Measurements from ENCODE around the gene SFT2D1. TPM values are rescaled to one million over a fixed set of nuclear protein-coding genes. Genes with fewer than 3 reads are reported as not detected.
A peak's percentile ranks its signal among the peaks of the same experiment; 100 is the strongest.

SFT2D1 gene
- total RNA-seq, 1 experiment from 2014 or later: 119 TPM

DNA sequence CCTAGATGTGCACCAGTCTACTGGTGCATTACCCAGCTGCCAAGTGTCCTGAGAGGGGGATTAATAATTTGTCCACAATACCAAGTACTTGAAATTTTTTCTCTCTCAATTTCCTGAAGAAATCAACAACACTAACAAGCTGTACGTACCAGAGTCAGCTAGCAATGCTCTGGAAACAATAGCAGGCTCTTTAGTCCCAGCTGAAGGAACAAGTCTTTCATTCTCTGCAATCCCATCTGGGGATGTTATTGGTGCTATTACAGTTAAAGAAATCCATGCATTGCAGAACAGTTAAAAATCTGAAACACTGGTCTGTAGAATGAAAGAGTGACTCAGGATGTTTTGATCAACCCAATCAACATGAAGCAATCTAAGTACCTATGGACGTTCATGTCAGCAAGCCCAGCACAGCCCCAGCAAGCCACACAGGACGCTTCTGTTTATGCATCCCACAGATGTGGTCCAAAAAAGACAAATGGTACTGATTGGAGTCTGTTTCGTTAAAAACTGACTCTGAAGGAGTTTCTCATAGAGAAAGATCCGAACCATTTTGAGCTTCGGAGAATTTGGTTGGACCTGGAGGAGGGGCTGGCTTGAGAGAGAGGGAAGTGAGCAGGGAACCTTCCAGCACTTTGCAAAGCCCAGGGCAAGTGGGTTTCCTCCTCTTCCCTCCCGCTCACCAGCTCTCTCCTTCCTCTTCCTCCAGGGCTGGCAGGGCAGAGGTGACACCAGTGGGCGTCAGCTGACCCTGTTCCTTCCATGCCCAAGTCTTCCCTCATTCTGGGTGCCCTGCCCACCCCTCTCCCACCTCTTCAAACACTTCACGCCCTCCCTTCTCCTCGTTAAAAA is 46.1 kb downstream of the SFT2D1 start:
- Histone ChIP-seq H3K9ac (ENCODE audit: low read length) (no peak overlapping the region), H3K79me2 (ENCODE audit: low read length) (no peaks in the 10 kb centered on the region), H3K4me3 (ENCODE audit: low read length) (no peak overlapping the region), H3K4me2 (ENCODE audit: low read depth, low read length, poor library complexity, severe bottlenecking) (no peak overlapping the region), H3K9me3 (ENCODE audit: low read length) (no peaks in the 10 kb centered on the region), H2AFZ (ENCODE audit: low read length) (no peak overlapping the region), H3K27ac (ENCODE audit: low read length) (no peak overlapping the region), H3K9me2 (replicated peaks; ENCODE audit: insufficient read depth, low read length) (no peaks in the 10 kb centered on the region), H3K4me1 (ENCODE audit: low read length) (peaks cover 38% of the 10 kb centered on the region), H3K27me3 (ENCODE audit: low read length) (no peaks in the 10 kb centered on the region), H3K36me3 (ENCODE audit: insufficient read depth, low read length) (no peaks in the 10 kb centered on the region), H4K20me1 (ENCODE audit: insufficient read depth, low read depth, low read length) (no peaks in the 10 kb centered on the region)
- DNase-seq: no peak

DNA sequence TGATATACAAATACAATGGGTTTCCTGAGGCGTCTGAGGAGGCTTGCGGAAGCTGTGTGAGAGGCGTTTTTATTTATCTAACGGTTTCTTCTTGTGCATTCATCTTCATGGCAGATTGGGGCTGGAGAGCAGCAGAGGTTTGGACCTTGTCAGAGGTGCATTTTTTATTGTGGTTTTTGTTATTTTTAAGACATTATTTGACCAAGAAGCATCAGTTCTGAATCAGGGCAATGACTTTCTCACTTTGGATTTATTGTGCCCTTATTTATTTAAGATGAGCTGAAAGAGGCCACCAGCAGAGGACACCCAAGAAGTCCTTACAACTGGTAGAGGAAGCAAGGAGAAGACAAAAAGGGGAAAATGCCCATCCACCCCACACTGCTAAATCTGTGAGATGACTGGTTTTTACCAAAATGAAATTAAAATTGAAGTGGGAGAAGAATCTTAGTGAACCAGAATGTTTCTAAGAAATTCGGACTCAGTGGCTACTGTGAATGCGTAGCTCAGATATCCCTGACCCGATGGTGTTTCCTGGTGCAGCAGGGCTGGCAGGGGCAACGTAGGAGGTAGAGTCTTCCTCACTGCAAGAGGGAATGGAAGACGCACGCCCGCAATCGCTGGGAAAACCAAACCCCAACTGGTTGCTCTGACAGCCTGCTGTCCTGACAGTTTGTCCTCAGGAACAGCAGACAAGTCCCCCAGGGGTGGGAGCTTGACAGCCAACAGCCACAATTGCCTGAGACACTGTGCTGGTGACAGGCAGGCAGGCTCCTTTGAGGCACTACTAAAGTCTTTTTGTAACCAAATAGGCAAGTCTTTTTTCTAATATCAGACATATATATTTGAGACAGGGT is 48.4 kb downstream of the SFT2D1 start:
- Histone ChIP-seq H3K9me2 (replicated peaks; ENCODE audit: insufficient read depth, low read length) (no peaks in the 10 kb centered on the region), H3K9me3 (ENCODE audit: low read length) (no peaks in the 10 kb centered on the region), H3K4me1 (ENCODE audit: low read length) (peaks cover 36% of the 10 kb centered on the region), H2AFZ (ENCODE audit: low read length) (no peak overlapping the region), H3K4me2 (ENCODE audit: low read depth, low read length, poor library complexity, severe bottlenecking) (peak overlapping the region; percentile 60), H3K36me3 (ENCODE audit: insufficient read depth, low read length) (no peaks in the 10 kb centered on the region), H4K20me1 (ENCODE audit: insufficient read depth, low read depth, low read length) (no peaks in the 10 kb centered on the region), H3K79me2 (ENCODE audit: low read length) (no peaks in the 10 kb centered on the region), H3K9ac (ENCODE audit: low read length) (no peak overlapping the region), H3K27me3 (ENCODE audit: low read length) (no peaks in the 10 kb centered on the region), H3K4me3 (ENCODE audit: low read length) (no peak overlapping the region), H3K27ac (ENCODE audit: low read length) (peak overlapping the region; percentile 81; the same call in 1 of the 2 replicates)
- no peak for DNase-seq

DNA sequence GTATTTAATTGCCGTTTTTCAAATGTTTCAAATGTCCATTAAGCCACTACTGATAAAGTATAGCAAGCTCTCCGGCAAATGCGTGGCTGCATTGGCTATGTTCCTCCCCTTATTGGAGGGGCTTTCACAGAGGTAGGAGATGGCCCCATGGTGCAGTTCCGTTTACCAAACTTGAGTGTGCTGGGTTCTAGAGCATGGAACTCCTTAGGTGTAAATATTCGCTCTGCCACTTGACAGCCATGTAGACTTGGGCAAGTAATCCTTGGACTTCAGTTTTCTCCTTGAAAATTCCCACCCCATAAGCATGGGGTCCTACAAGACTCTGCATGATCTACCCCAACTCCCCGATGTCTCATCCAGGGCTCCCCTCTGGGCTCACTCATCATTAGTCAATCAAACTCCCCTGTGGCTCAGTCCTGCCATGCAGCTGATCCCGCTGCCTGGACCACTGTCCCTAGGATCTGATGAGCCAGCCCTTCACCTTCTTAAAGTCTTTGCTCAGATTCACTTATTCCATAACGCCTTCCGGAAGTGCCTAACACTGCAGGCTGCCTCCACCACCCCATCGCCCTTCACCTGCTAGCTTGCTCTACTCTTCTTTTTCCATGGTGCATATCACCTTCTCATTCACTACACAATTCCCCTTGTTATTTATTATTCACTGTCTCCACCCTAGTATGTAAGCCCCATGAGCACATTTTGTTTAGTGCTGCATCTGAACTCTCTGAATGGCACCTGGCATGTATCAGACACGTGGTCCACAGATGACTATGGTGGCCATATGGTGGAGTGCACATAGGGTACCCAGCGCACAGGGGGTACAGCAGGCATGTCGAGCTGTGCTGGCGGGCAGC is 52.9 kb downstream of the SFT2D1 start:
- no peaks in the 10 kb centered on the region for H3K79me2 ChIP-seq (ENCODE audit: low read length)
- H3K9ac ChIP-seq (ENCODE audit: low read length): no peak overlapping the region
- H3K4me1 ChIP-seq (ENCODE audit: low read length): peaks cover 22% of the 10 kb centered on the region

GRCh38 chr6:166286839-166287271 is 55.5 kb downstream of the SFT2D1 start:
- no peaks in the 10 kb centered on the region for H4K20me1 ChIP-seq (ENCODE audit: insufficient read depth, low read depth, low read length)
- no peaks in the 10 kb centered on the region for H3K27me3 ChIP-seq (ENCODE audit: low read length)
- no peaks in the 10 kb centered on the region for H3K79me2 ChIP-seq (ENCODE audit: low read length)
- H3K9ac ChIP-seq (ENCODE audit: low read length): peak overlapping the region; percentile 46
- peaks cover 11% of the 10 kb centered on the region for H3K4me1 ChIP-seq (ENCODE audit: low read length)
- H3K27ac ChIP-seq (ENCODE audit: low read length): peak overlapping the region; percentile 67
- H3K9me3 ChIP-seq (ENCODE audit: low read length): no peaks in the 10 kb centered on the region
- H3K4me2 ChIP-seq (ENCODE audit: low read depth, low read length, poor library complexity, severe bottlenecking): peak overlapping the region; percentile 68
- DNase-seq: peak; percentile 81
- peak overlapping the region; percentile 97 for H2AFZ ChIP-seq (ENCODE audit: low read length)
- H3K4me3 ChIP-seq (ENCODE audit: low read length): peak overlapping the region; percentile 28
- no peaks in the 10 kb centered on the region for H3K36me3 ChIP-seq (ENCODE audit: insufficient read depth, low read length)
- H3K9me2 ChIP-seq (replicated peaks; ENCODE audit: insufficient read depth, low read length): no peaks in the 10 kb centered on the region

More for the DNA sequence above, 52.9 kb downstream of the SFT2D1 start:
- no peaks in the 10 kb centered on the region for H3K27me3 ChIP-seq (ENCODE audit: low read length)
- no peak overlapping the region for H3K4me2 ChIP-seq (ENCODE audit: low read depth, low read length, poor library complexity, severe bottlenecking)
- no peaks in the 10 kb centered on the region for H4K20me1 ChIP-seq (ENCODE audit: insufficient read depth, low read depth, low read length)
- H3K36me3 ChIP-seq (ENCODE audit: insufficient read depth, low read length): no peaks in the 10 kb centered on the region
- H3K27ac ChIP-seq (ENCODE audit: low read length): no peak overlapping the region
- no peak overlapping the region for H3K4me3 ChIP-seq (ENCODE audit: low read length)
- no peaks in the 10 kb centered on the region for H3K9me3 ChIP-seq (ENCODE audit: low read length)
- no peak for DNase-seq
- no peak overlapping the region for H2AFZ ChIP-seq (ENCODE audit: low read length)
- H3K9me2 ChIP-seq (replicated peaks; ENCODE audit: insufficient read depth, low read length): no peaks in the 10 kb centered on the region

- H3K27me3 ChIP-seq (ENCODE audit: low read length): no peaks in the 10 kb centered on the region
- H4K20me1 ChIP-seq (ENCODE audit: insufficient read depth, low read depth, low read length): no peaks in the 10 kb centered on the region
- no peaks in the 10 kb centered on the region for H3K9me2 ChIP-seq (replicated peaks; ENCODE audit: insufficient read depth, low read length)
- no peaks in the 10 kb centered on the region for H3K79me2 ChIP-seq (ENCODE audit: low read length)
- H3K9me3 ChIP-seq (ENCODE audit: low read length): no peaks in the 10 kb centered on the region
- H3K9ac ChIP-seq (ENCODE audit: low read length): no peak overlapping the region
- H3K4me1 ChIP-seq (ENCODE audit: low read length): peaks cover 11% of the 10 kb centered on the region
- H3K4me3 ChIP-seq (ENCODE audit: low read length): no peak overlapping the region
- no peak overlapping the region for H3K27ac ChIP-seq (ENCODE audit: low read length)
- no peaks in the 10 kb centered on the region for H3K36me3 ChIP-seq (ENCODE audit: insufficient read depth, low read length)
- no peak overlapping the region for H3K4me2 ChIP-seq (ENCODE audit: low read depth, low read length, poor library complexity, severe bottlenecking)
- no peak for DNase-seq
- H2AFZ ChIP-seq (ENCODE audit: low read length): no peak overlapping the region
Measured at GRCh38 chr6:166285233-166285632, 57.1 kb downstream of the SFT2D1 start.

- Histone ChIP-seq H3K4me1 (ENCODE audit: low read length) (peaks cover 11% of the 10 kb centered on the region), H3K79me2 (ENCODE audit: low read length) (no peaks in the 10 kb centered on the region), H3K27ac (ENCODE audit: low read length) (no peak overlapping the region), H3K9me3 (ENCODE audit: low read length) (no peaks in the 10 kb centered on the region), H2AFZ (ENCODE audit: low read length) (0 out of 2 replicates have a peak overlapping the region, but pooled peaks have one; percentile 14), H3K27me3 (ENCODE audit: low read length) (no peaks in the 10 kb centered on the region), H3K4me2 (ENCODE audit: low read depth, low read length, poor library complexity, severe bottlenecking) (no peak overlapping the region), H3K9me2 (replicated peaks; ENCODE audit: insufficient read depth, low read length) (no peaks in the 10 kb centered on the region), H3K36me3 (ENCODE audit: insufficient read depth, low read length) (no peaks in the 10 kb centered on the region), H3K4me3 (ENCODE audit: low read length) (no peak overlapping the region), H4K20me1 (ENCODE audit: insufficient read depth, low read depth, low read length) (no peaks in the 10 kb centered on the region), H3K9ac (ENCODE audit: low read length) (no peak overlapping the region)
- DNase-seq: no peak
Measured at GRCh38 chr6:166284640-166285039, 57.7 kb downstream of the SFT2D1 start.

DNA sequence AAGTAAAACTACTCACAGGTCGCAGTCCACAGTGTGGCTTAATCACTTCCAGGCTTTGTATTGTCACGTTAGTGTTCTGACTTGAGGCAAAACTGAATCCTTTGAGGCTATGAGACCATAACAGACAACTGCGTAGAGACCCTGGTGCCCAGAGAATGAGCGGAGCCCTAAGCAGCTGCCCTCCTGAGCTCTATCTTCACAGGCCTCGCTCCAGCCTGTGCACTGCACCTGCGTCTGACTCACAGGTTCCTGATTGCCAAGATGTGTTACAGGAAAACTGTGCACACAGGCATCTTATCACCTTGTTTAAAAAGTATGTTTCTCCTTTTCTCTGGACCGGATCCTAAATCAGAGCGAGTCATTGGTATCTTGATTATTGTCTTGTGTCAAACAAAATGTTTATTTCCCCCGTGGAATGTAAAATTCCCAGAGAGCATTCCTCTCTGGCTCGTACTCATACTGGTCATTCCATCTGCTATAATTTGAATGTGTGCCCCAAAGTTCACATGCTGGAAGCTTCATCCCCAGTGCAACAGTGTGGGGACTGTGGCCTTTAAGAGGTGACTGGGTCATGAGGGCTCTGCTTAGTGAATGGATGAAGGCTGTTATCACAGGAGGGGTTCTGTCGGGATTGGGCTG is 59.8 kb downstream of the SFT2D1 start:
- H3K27ac ChIP-seq (ENCODE audit: low read length): no peak overlapping the region
- H3K4me2 ChIP-seq (ENCODE audit: low read depth, low read length, poor library complexity, severe bottlenecking): no peak overlapping the region
- no peaks in the 10 kb centered on the region for H3K27me3 ChIP-seq (ENCODE audit: low read length)
- no peaks in the 10 kb centered on the region for H3K79me2 ChIP-seq (ENCODE audit: low read length)
- H2AFZ ChIP-seq (ENCODE audit: low read length): no peak overlapping the region
- H3K4me1 ChIP-seq (ENCODE audit: low read length): peaks cover 11% of the 10 kb centered on the region
- H4K20me1 ChIP-seq (ENCODE audit: insufficient read depth, low read depth, low read length): no peaks in the 10 kb centered on the region
- no peaks in the 10 kb centered on the region for H3K9me3 ChIP-seq (ENCODE audit: low read length)
- no peaks in the 10 kb centered on the region for H3K9me2 ChIP-seq (replicated peaks; ENCODE audit: insufficient read depth, low read length)
- H3K4me3 ChIP-seq (ENCODE audit: low read length): no peak overlapping the region
- no peak for DNase-seq
- no peak overlapping the region for H3K9ac ChIP-seq (ENCODE audit: low read length)
- H3K36me3 ChIP-seq (ENCODE audit: insufficient read depth, low read length): no peaks in the 10 kb centered on the region

Data from Karpas-422 (cell line).